Mesendoderm (in vitro differentiated cells): Measurements from ENCODE around the gene PLCD1.

Source experiments
- DNase-seq: peaks from one replicate; pipeline ENCODE4 v3.0.0; 2013
- H2AK5ac ChIP-seq: 2 replicates; pipeline ENCODE4 v1.6.1; 2013; ENCODE audit warnings: low read length, inconsistent platforms
- H2BK120ac ChIP-seq: 2 replicates; pipeline ENCODE4 v1.6.1; 2013; ENCODE audit warnings: low read depth, mild to moderate bottlenecking, low read length, moderate library complexity, mixed read lengths
- H2BK15ac ChIP-seq: replicated peaks from 2 replicates; pipeline ENCODE4 v1.6.1; 2013; ENCODE audit warnings: low read depth, mild to moderate bottlenecking, moderate library complexity
- H2BK5ac ChIP-seq: 2 replicates; pipeline ENCODE4 v1.6.1; 2013; ENCODE audit warnings: low read length, inconsistent platforms
- H3K18ac ChIP-seq: 2 replicates; pipeline ENCODE4 v1.6.1; 2013; ENCODE audit warnings: mild to moderate bottlenecking, low read length, mixed read lengths
- H3K23ac ChIP-seq: one replicate; pipeline ENCODE4 v1.6.1; 2013; ENCODE audit warnings: low read length
- H3K27ac ChIP-seq: 2 replicates; pipeline ENCODE4 v1.5.1; 2013; ENCODE audit warnings: low read depth, mild to moderate bottlenecking, inconsistent platforms, low read length, moderate library complexity
- H3K27me3 ChIP-seq: 2 replicates; pipeline ENCODE4 v1.6.1; 2013; ENCODE audit warnings: low read length, control low read depth, mild to moderate bottlenecking, inconsistent platforms; ENCODE audit not compliant: insufficient read depth, poor library complexity
- H3K36me3 ChIP-seq: 2 replicates; pipeline ENCODE4 v1.6.1; 2013; ENCODE audit warnings: low read length, inconsistent platforms; ENCODE audit not compliant: control insufficient read depth, insufficient read depth
- H3K4ac ChIP-seq: one replicate; pipeline ENCODE4 v1.6.1; 2013; ENCODE audit warnings: low read depth, mild to moderate bottlenecking, low read length, moderate library complexity
- H3K4me1 ChIP-seq: 2 replicates; pipeline ENCODE4 v1.6.1; 2013; ENCODE audit warnings: low read depth, low read length, inconsistent platforms; ENCODE audit not compliant: control insufficient read depth
- H3K4me2 ChIP-seq: 2 replicates; pipeline ENCODE4 v1.6.1; 2013; ENCODE audit warnings: low read length
- H3K4me3 ChIP-seq: 2 replicates; pipeline ENCODE4 v1.5.1; 2013; ENCODE audit warnings: mild to moderate bottlenecking, low read length
- H3K56ac ChIP-seq: one replicate; pipeline ENCODE4 v1.6.1; 2013; ENCODE audit warnings: low read length
- H3K79me1 ChIP-seq: 2 replicates; pipeline ENCODE4 v1.6.1; 2013; ENCODE audit warnings: low read length, inconsistent platforms
- H3K79me2 ChIP-seq: 2 replicates; pipeline ENCODE4 v1.6.1; 2013; ENCODE audit warnings: mild to moderate bottlenecking, low read length; ENCODE audit not compliant: control insufficient read depth, insufficient read depth
- H3K9ac ChIP-seq: 2 replicates; pipeline ENCODE4 v1.6.1; 2013; ENCODE audit warnings: low read length, inconsistent platforms
- H4K5ac ChIP-seq: one replicate; pipeline ENCODE4 v1.6.1; 2013; ENCODE audit warnings: low read length
- H4K8ac ChIP-seq: one replicate; pipeline ENCODE4 v1.6.1; 2013; ENCODE audit warnings: low read depth, mild to moderate bottlenecking, control low read depth, low read length, moderate library complexity
- WGBS: extraction: QIAGEN DNeasy Blood & Tissue Kit; methylation state at CpG from one replicate; pipeline ENCODE4 v1.1.7; 2013; ENCODE audit warnings: low lambda C conversion rate, missing lambda C conversion rate; ENCODE audit not compliant: insufficient coverage; ENCODE audit errors: extremely low coverage; 5-methylcytosine and 5-hydroxymethylcytosine counted together

The PLCD1 gene

GRCh38 chr3:38021196-38021595 lies 8.2 kb downstream of the PLCD1 start:
- no peaks in the 10 kb centered on the region for H3K79me2 ChIP-seq
- H3K27me3 ChIP-seq = no peaks in the 10 kb centered on the region
- H2BK120ac ChIP-seq = no peak overlapping the region
- H4K8ac ChIP-seq = no peak overlapping the region
- H3K27ac ChIP-seq = no peak overlapping the region
- H2AK5ac ChIP-seq = no peak overlapping the region
- H3K56ac ChIP-seq = no peak overlapping the region
- WGBS = no CpG with 5 or more reads among the region's 4 CpGs
- H3K23ac ChIP-seq = no peak overlapping the region
- no peak overlapping the region for H3K4me3 ChIP-seq
- H3K4ac ChIP-seq = no peak overlapping the region
- H3K4me1 ChIP-seq = peaks cover 6% of the 10 kb centered on the region
- no peak overlapping the region for H2BK15ac ChIP-seq
- DNase-seq = no peak
- no peaks in the 10 kb centered on the region for H3K36me3 ChIP-seq
- no peak overlapping the region for H3K4me2 ChIP-seq
- no peak overlapping the region for H3K18ac ChIP-seq
- no peaks in the 10 kb centered on the region for H3K79me1 ChIP-seq
- H3K9ac ChIP-seq = no peak overlapping the region
- H2BK5ac ChIP-seq = no peak overlapping the region
- H4K5ac ChIP-seq = no peak overlapping the region

DNA sequence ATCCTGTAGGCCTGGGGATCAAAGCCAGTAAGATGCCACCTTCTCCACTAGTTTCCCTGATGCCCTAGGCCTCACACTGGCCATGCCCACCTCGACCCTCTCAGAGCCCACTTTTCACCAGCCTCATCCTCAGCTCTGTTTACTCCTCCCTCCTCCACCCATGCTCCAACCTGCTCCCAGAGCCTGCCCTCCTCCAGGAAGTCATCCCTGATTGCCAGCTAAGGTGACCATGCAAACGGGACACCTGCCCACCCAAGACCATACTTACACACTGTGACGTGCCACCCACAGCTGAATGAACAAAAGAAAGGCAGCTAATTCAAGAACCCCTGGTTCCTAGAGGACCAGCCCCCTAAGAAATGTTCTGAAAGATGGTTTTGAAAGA lies 9.1 kb downstream of the PLCD1 start:
- H3K4me2 ChIP-seq = no peak overlapping the region
- no peaks in the 10 kb centered on the region for H3K79me1 ChIP-seq
- H3K18ac ChIP-seq = no peak overlapping the region
- H3K56ac ChIP-seq = no peak overlapping the region
- H4K8ac ChIP-seq = no peak overlapping the region
- DNase-seq = no peak
- H2AK5ac ChIP-seq = no peak overlapping the region
- no peak overlapping the region for H3K4ac ChIP-seq
- no peak overlapping the region for H2BK15ac ChIP-seq
- H3K27ac ChIP-seq = no peak overlapping the region
- H3K27me3 ChIP-seq = no peaks in the 10 kb centered on the region
- H3K9ac ChIP-seq = no peak overlapping the region
- no peak overlapping the region for H3K4me3 ChIP-seq
- H3K36me3 ChIP-seq = no peaks in the 10 kb centered on the region
- H4K5ac ChIP-seq = no peak overlapping the region
- no CpG with 5 or more reads among the region's 3 CpGs for WGBS
- peaks cover 4% of the 10 kb centered on the region for H3K4me1 ChIP-seq
- no peak overlapping the region for H2BK5ac ChIP-seq
- H3K23ac ChIP-seq = no peak overlapping the region
- H3K79me2 ChIP-seq = no peaks in the 10 kb centered on the region
- no peak overlapping the region for H2BK120ac ChIP-seq

DNA sequence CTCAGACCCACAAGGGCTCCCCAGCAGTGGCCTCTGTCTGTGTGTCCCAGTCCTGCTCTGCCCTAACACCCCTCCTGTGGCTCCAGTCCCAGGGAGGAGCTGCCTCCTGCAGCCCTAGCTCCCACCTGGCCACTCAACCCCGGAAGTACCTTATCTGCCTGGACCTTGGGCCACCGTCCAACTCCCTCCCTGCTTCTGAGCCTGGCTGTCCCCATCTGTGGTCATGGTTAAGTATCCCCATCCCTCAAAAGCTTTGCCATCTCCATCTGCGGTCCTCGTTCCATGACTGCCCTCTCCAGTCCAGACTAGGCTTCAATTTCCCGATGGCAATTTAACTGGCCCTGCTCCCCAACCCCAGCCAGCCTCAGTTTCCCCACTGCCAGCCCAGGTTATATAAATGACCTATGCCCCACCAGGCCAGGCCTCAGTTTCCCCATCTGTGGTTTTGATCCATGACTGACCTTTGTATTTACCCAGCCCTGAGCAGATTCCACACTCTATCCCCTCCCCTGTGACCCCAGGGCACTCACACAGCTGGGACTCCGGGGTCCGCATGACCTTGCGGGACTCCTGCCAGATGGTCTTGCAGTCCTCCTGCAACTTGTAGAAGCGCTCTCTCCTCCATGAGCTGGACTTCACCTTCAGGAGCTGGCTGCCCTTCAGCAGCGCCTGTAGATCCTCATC lies 9.6 kb downstream of the PLCD1 start:
- no peak overlapping the region for H4K8ac ChIP-seq

GRCh38 chr3:38018296-38019266 lies 10.9 kb downstream of the PLCD1 start:
- Histone ChIP-seq H2BK5ac (no peak overlapping the region), H3K56ac (no peak overlapping the region), H4K8ac (no peak overlapping the region), H2AK5ac (no peak overlapping the region), H4K5ac (no peak overlapping the region), H3K4ac (no peak overlapping the region), H2BK120ac (no peak overlapping the region), H3K79me1 (no peaks in the 10 kb centered on the region), H3K36me3 (no peaks in the 10 kb centered on the region), H3K4me2 (no peak overlapping the region), H2BK15ac (no peak overlapping the region), H3K27ac (no peak overlapping the region), H3K18ac (no peak overlapping the region), H3K4me1 (peaks cover under 1% of the 10 kb centered on the region), H3K23ac (no peak overlapping the region), H3K4me3 (no peak overlapping the region), H3K9ac (no peak overlapping the region), H3K79me2 (no peaks in the 10 kb centered on the region), H3K27me3 (no peaks in the 10 kb centered on the region)
- DNase-seq = no peak
- WGBS = no CpG with 5 or more reads among the region's 13 CpGs

More for the DNA sequence above, 9.6 kb downstream of the PLCD1 start:
- Histone ChIP-seq H3K56ac (no peak overlapping the region), H3K36me3 (no peaks in the 10 kb centered on the region), H2AK5ac (no peak overlapping the region), H3K79me1 (no peaks in the 10 kb centered on the region), H3K4me1 (peaks cover 3% of the 10 kb centered on the region), H3K4me2 (no peak overlapping the region), H3K4me3 (no peak overlapping the region), H2BK120ac (no peak overlapping the region), H3K23ac (no peak overlapping the region), H3K27me3 (no peaks in the 10 kb centered on the region), H3K18ac (no peak overlapping the region), H2BK5ac (no peak overlapping the region), H4K5ac (no peak overlapping the region), H2BK15ac (no peak overlapping the region), H3K79me2 (no peaks in the 10 kb centered on the region), H3K9ac (no peak overlapping the region), H3K27ac (no peak overlapping the region), H3K4ac (no peak overlapping the region)
- DNase-seq = no peak
- no CpG with 5 or more reads among the region's 10 CpGs for WGBS

- WGBS = no CpG with 5 or more reads among the region's 9 CpGs
- Histone ChIP-seq H3K18ac (no peak overlapping the region), H3K4me3 (no peak overlapping the region), H3K4me1 (no peaks in the 10 kb centered on the region), H2BK120ac (no peak overlapping the region), H3K4me2 (no peak overlapping the region), H4K8ac (no peak overlapping the region), H3K27ac (no peak overlapping the region), H3K36me3 (no peaks in the 10 kb centered on the region), H3K23ac (no peak overlapping the region), H3K9ac (no peak overlapping the region), H2BK15ac (no peak overlapping the region), H3K4ac (no peak overlapping the region), H3K56ac (no peak overlapping the region), H3K79me1 (no peaks in the 10 kb centered on the region), H2BK5ac (no peak overlapping the region), H2AK5ac (no peak overlapping the region), H3K79me2 (no peaks in the 10 kb centered on the region), H4K5ac (no peak overlapping the region), H3K27me3 (no peaks in the 10 kb centered on the region)
- no peak for DNase-seq
Measured at GRCh38 chr3:38017445-38018295, 11.8 kb downstream of the PLCD1 start.
